Upper lobe of left lung (tissue), 6 donors: ENCODE measurements around the gene OTUD7B. TPM values are rescaled to one million over a fixed set of nuclear protein-coding genes. Genes with fewer than 3 reads are reported as not detected.
A peak's percentile ranks its signal among the peaks of the same experiment; 100 is the strongest.
"Not testable (repeated sequence)": the region's sequence is repeated elsewhere in the genome, so short reads cannot be mapped to it uniquely, and the experiment has no call there.

Experiments
- ATAC-seq, 2 donors: fragments of 200-7000 bp; cut with Tn5 transposase; one replicate each; pipeline ENCODE4 v1.9.1; 2022; ENCODE audit warnings: mild to moderate bottlenecking in 2 of 2, moderate library complexity in 2 of 2; ENCODE audit not compliant: low FRiP score in 2 of 2
- DNase-seq, 2 donors: peaks; one replicate each; pipeline ENCODE4 v3.0.0-alpha.2; 2019 to 2020
- H3K27ac ChIP-seq, 4 donors: fragments of 200-600 bp; sonication (generic); one replicate each; pipeline ENCODE4 v1.5.1; 2016 to 2019
- H3K27me3 ChIP-seq, 4 donors: fragments of 200-600 bp; sonication (generic); one replicate each; pipeline ENCODE4 v1.5.1; 2017 to 2019
- H3K36me3 ChIP-seq, 4 donors: fragments of 200-600 bp; sonication (generic); one replicate each; pipeline ENCODE4 v1.5.1; 2016 to 2019
- H3K4me1 ChIP-seq, 4 donors: fragments of 200-600 bp; sonication (generic); one replicate each; pipeline ENCODE4 v1.5.1; 2018 to 2019
- H3K4me3 ChIP-seq, 4 donors: fragments of 200-600 bp; sonication (generic); one replicate each; pipeline ENCODE4 v1.5.1; 2017 to 2019; ENCODE audit warnings: mild to moderate bottlenecking in 2 of 4, moderate library complexity in 1 of 4
- H3K9me3 ChIP-seq, 4 donors: fragments of 200-600 bp; sonication (generic); one replicate each; pipeline ENCODE4 v1.5.1; 2018 to 2019
- EP300 ChIP-seq, 4 donors: sonication (generic); formaldehyde crosslinking; IDR thresholded peaks; one replicate each; pipeline ENCODE4 v1.5.1; 2017; ENCODE audit warnings: antibody characterized with exemption in 4 of 4, control low read depth in 2 of 4
- POLR2A ChIP-seq, 4 donors: fragments of 450-650 bp; IDR thresholded peaks; one replicate each; pipeline ENCODE4 v1.5.1; 2016 to 2017; ENCODE audit warnings: antibody characterized with exemption in 4 of 4, mild to moderate bottlenecking in 2 of 4
- POLR2AphosphoS5 ChIP-seq, 2 donors: sonication (generic); formaldehyde crosslinking; IDR thresholded peaks; one replicate each; pipeline ENCODE4 v1.5.1; 2017; ENCODE audit warnings: antibody characterized with exemption in 2 of 2
- WGBS, 2 donors: methylation state at CpG; one replicate each; pipeline ENCODE4 v1.1.5; 2017 to 2018; 5-methylcytosine and 5-hydroxymethylcytosine counted together
- total RNA-seq, 6 donors: library from RNA; depleted of rRNA in 4 of 6; stranded (reverse); fragments of >200 nt in 4 of 6; gene quantifications; one replicate each; pipeline versions ENCODE4 v1.1.0 to v1.2.1, GENCODE V29; 2016 to 2021
- TF ChIP-seq, protein P1 (sequence below), 6 experiments: fragments of 450-650 bp in 4 of 6; fragments of 200-600 bp in 2 of 6; sonication (generic) in 2 of 6; IDR thresholded peaks; one replicate each; pipeline ENCODE4 v1.5.1; 2016 to 2019; ENCODE audit warnings: antibody characterized with exemption in 6 of 6
- donor health status: DM: no; HTN: no; CAD: no; lungs with moderate emphysema.
- donor health status: DM: no; HTN: yes; CAD: no; lungs with severe emphysema.

The OTUD7B gene
- total RNA-seq, 6 donors from 2014 or later, result 22.0 to 44.8 (median 29.8) TPM

DNA sequence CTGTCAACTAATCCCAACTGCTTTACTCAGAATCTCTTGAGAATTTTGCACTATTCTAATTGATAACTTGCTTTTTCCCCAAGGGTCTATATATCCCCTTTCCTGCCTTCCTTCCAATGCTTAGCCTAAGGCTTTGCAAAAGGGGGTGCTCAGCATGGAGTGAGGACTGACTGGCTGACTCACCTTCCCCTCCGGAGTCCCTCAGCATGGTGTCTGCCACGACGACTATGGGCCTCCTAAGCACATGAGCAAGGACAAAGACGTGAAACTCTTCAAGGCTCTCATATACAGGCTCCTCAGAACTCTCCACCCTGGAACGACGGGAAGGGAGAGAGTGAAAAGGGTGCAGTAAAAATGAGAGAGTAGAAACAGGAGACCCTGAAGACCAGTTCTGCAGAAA is 60.6 kb downstream of the OTUD7B start:
- TF ChIP-seq POLR2A (IDR thresholded peaks at IDR 0.05) (no peak), POLR2AphosphoS5 (IDR thresholded peaks at IDR 0.05) (no peak), EP300 (IDR thresholded peaks at IDR 0.05) (no peak)
- TF ChIP-seq, protein P1, sequence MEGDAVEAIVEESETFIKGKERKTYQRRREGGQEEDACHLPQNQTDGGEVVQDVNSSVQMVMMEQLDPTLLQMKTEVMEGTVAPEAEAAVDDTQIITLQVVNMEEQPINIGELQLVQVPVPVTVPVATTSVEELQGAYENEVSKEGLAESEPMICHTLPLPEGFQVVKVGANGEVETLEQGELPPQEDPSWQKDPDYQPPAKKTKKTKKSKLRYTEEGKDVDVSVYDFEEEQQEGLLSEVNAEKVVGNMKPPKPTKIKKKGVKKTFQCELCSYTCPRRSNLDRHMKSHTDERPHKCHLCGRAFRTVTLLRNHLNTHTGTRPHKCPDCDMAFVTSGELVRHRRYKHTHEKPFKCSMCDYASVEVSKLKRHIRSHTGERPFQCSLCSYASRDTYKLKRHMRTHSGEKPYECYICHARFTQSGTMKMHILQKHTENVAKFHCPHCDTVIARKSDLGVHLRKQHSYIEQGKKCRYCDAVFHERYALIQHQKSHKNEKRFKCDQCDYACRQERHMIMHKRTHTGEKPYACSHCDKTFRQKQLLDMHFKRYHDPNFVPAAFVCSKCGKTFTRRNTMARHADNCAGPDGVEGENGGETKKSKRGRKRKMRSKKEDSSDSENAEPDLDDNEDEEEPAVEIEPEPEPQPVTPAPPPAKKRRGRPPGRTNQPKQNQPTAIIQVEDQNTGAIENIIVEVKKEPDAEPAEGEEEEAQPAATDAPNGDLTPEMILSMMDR (IDR thresholded peaks at IDR 0.05), result no peak
- no peaks in the 10 kb centered on the region for H3K4me1 ChIP-seq
- DNase-seq, result no peak
- H3K36me3 ChIP-seq, result peaks cover 13 to 62% (median 32%) of the 10 kb centered on the region in 4 donors
- no peaks in the 10 kb centered on the region for H3K9me3 ChIP-seq
- no peaks in the 10 kb centered on the region for H3K27me3 ChIP-seq
- no peak overlapping the region for H3K27ac ChIP-seq
- ATAC-seq, result no peak
- WGBS, 2 donors, result 85 to 87% methylated on average over 6 of the region's 6 CpGs
- no peak overlapping the region for H3K4me3 ChIP-seq

DNA sequence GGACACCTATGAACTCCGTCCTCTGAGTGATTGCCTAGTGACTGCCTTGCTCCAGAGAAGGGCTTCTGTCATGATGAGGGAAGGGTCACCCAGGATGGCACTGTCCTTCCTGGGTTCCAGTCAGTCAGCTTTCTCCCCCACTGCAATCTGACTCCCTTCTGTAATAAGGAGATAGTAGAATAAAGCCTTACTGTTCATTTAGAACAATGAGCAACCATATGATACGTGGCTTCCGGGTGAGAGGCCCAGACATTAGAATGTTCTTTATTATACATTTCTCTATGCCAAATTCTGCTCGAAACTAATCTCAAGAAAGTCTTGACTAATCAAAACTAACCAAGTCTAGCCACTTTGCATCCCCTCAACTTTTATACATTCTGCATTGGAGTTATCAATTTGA is 65.3 kb downstream of the OTUD7B start:
- DNase-seq (no peak), ATAC-seq (no peak)
- TF ChIP-seq POLR2A (IDR thresholded peaks at IDR 0.05) (no peak), EP300 (IDR thresholded peaks at IDR 0.05) (no peak), POLR2AphosphoS5 (IDR thresholded peaks at IDR 0.05) (no peak)
- TF ChIP-seq, protein P1 (IDR thresholded peaks at IDR 0.05), result no peak
- WGBS, 2 donors, result 95 to 99% methylated on average over 4 of the region's 4 CpGs
- Histone ChIP-seq H3K4me3 (no peak overlapping the region), H3K27ac (no peak overlapping the region), H3K9me3 (no peaks in the 10 kb centered on the region), H3K27me3 (no peaks in the 10 kb centered on the region), H3K4me1 (peaks cover 7 to 20% (median 10%) of the 10 kb centered on the region in 4 donors), H3K36me3 (peaks cover 13 to 68% (median 40%) of the 10 kb centered on the region in 4 donors)

DNA sequence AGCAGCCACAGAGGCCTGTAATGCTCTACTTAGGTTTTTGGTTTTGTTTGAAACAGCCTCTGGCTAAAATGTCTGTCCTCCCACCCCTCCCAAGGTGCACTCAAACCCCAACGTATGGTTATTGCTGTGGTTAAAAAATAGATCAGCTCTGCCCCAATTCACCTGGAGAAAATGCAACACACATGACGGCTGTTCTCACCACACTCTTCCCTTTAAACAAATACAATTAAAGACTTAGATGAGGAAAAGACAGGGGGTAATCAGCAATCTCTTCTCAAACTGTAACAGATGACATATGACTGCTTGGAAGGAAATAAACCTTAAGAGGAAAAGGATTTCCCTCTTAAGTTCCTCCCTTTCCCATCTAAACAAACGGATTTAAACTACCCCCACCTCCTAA is 67.6 kb downstream of the OTUD7B start:
- WGBS, 2 donors, result 39 to 41% methylated on average over 3 of the region's 3 CpGs
- Histone ChIP-seq H3K9me3 (no peaks in the 10 kb centered on the region), H3K4me1 (peaks cover 20 to 36% (median 26%) of the 10 kb centered on the region in 4 donors), H3K36me3 (peaks cover 7 to 44% (median 25%) of the 10 kb centered on the region in 4 donors), H3K27ac (peak overlapping the region in 2 of 4 donors; percentile 60 to 65), H3K4me3 (no peak overlapping the region), H3K27me3 (no peaks in the 10 kb centered on the region)
- TF ChIP-seq POLR2AphosphoS5 (IDR thresholded peaks at IDR 0.05) (no peak), EP300 (IDR thresholded peaks at IDR 0.05) (no peak), POLR2A (IDR thresholded peaks at IDR 0.05) (no peak)
- TF ChIP-seq, protein P1 (IDR thresholded peaks at IDR 0.05), result no peak
- ATAC-seq (no peak), DNase-seq (no peak)

DNA sequence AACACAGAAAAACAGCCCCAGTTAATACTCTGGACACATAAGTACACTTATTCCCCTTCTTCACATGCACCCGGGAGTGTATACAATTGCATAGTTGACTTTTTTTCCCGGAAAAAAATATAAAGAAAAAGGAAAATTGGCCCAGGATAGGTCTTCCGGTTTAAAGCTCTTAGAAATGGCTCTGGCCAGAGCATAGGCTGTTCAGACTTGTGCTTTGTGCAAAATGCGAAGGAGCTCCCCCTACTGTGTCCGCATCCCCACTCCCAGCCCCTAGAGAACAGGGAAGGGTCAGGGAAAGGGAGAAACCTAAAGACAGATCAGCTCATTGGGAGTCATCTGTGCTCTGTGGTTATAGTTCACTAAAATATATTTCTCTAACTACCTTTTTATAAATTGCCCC is 68.3 kb downstream of the OTUD7B start:
- Histone ChIP-seq H3K36me3 (peaks cover 7 to 38% (median 23%) of the 10 kb centered on the region in 4 donors), H3K27me3 (no peaks in the 10 kb centered on the region), H3K4me1 (peaks cover 27 to 43% (median 33%) of the 10 kb centered on the region in 4 donors), H3K27ac (peak overlapping the region in 3 of 4 donors; percentile 37 to 65 (median 60)), H3K4me3 (no peak overlapping the region), H3K9me3 (no peaks in the 10 kb centered on the region)
- TF ChIP-seq, protein P1 (IDR thresholded peaks at IDR 0.05), result peak in 1 of 6 experiments; percentile 23
- TF ChIP-seq EP300 (IDR thresholded peaks at IDR 0.05) (no peak), POLR2A (IDR thresholded peaks at IDR 0.05) (no peak)
- 32 to 37% methylated on average over 5 of the region's 5 CpGs for WGBS, 2 donors
- no peak for DNase-seq
- ATAC-seq, result peak in 1 of 2 donors; percentile 41

DNA sequence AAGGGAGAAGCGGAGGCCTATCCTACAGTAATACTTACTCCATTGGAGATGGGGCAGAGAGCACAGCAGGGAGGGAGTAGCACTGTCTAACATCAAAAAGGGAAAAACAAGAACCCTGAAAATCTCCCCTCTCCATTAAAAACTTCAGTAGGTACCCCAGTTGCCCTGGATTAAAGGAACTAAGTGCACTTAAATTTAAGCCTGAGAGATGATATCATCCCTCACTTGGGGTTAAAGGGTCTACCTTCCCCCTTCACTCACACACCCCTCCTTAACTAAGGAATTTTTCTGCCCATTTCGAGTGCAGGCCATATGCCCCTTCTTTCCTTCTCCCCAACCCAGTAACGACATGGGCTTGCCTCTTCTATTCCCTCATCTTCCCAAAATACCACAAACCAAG is 70.1 kb downstream of the OTUD7B start:
- DNase-seq (no peak), ATAC-seq (no peak)
- no peaks in the 10 kb centered on the region for H3K27me3 ChIP-seq
- H3K4me1 ChIP-seq, result peaks cover 40 to 50% (median 49%) of the 10 kb centered on the region in 4 donors
- peaks cover 0 to 20% (median 13%) of the 10 kb centered on the region in 4 donors for H3K36me3 ChIP-seq
- H3K27ac ChIP-seq, result peak overlapping the region in 2 of 4 donors; percentile 46 to 85
- H3K9me3 ChIP-seq, result no peaks in the 10 kb centered on the region
- H3K4me3 ChIP-seq, result no peak overlapping the region
- TF ChIP-seq, protein P1 (IDR thresholded peaks at IDR 0.05), result no peak
- TF ChIP-seq EP300 (IDR thresholded peaks at IDR 0.05) (no peak), POLR2A (IDR thresholded peaks at IDR 0.05) (no peak), POLR2AphosphoS5 (IDR thresholded peaks at IDR 0.05) (no peak)
- WGBS, 2 donors, result 85% methylated on average over 3 of the region's 3 CpGs

- not testable (repeated sequence) for DNase-seq, H3K9me3 ChIP-seq, H3K27me3 ChIP-seq, ATAC-seq, H3K36me3 ChIP-seq
- H3K4me3 ChIP-seq, result peak overlapping the region in 1 of 4 donors; percentile 21
- WGBS, 2 donors, result 69 to 71% methylated on average over 11 to 13 of the region's 13 CpGs
- peak overlapping the region in 3 of 4 donors; percentile 66 to 85 (median 66) for H3K27ac ChIP-seq
- H3K4me1 ChIP-seq, result peaks cover 40 to 52% (median 49%) of the 10 kb centered on the region in 4 donors
Observed at GRCh38 chr1:149938668-149939003, 71.9 kb downstream of the OTUD7B start.
